ENCODE data around the gene ZNF330. TPM values are rescaled to one million over a fixed set of nuclear protein-coding genes. Genes with fewer than 3 reads are reported as not detected.

ZNF330 gene
- polyA plus RNA-seq (2013, experiment 1 of 2) = 36.3 TPM
- 35.9 TPM for polyA plus RNA-seq (2013, experiment 2 of 2)

DNA sequence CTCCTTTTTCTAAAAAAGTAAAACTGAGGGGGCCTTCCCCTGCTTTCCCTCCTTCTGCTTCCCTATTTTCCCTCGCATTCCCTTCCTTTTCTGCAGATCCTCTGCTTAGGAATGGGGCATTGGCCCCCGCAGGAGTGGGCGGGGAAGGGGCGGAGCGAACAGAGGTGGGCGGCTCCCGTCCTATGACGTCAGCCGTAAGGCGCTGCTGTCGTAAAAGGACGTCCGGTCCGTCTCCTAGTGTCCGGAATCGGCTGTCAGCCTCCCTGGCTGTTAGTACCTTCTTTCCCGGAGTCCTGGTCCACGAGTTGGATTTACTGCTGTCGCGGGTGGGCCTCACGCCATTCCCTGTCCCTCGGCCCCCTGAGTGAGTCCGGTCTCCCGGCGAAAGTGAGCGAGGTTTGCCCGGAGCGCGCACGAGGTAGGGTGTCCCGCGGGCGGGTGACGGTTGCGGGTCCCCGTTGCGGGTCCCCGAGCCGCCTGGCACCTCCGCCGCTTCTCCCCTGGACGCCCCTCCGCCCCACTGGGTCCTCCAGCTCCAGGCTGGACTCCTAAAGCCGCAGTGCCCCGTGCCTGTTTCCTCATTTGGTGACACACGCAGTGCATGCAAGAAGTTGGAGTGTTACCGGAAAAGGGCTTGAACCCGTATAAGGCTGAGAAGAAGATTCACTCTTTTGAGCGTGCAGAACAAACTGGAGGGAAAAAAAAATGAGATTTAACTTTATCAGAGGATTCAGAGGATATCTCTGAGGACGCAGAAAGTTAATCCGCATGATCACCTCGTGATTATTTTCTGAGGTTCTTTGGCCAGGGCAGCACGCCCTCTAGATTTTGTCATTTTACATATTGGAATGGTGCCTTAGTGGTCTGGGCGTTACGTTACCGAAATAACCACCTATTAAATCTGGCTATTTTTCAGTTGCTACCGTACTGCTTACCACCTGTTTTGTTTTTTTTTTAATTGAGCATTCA, at the start of gene ZNF330:
Gene ZNF330 (plus strand): TSS at position 205 of the 969 bp plus-strand sequence. CDS start 1,477 bp downstream, outside the sequence.
- Histone ChIP-seq H3K9ac (ENCODE audit: low read depth, low read length, poor library complexity) (peak within 1 kb of the TSS; percentile 94), H2BK5ac (ENCODE audit: low read length) (no peak within 1 kb of the TSS), H3K4me3 (ENCODE audit: low read length in 2 of 2) (peak within 1 kb of the TSS; percentile 61 to 86), H3K18ac (ENCODE audit: low read length) (peak within 1 kb of the TSS; percentile 55), H2AK5ac (ENCODE audit: low read depth, low read length) (no peak within 1 kb of the TSS), H2BK15ac (ENCODE audit: low read length) (no peak within 1 kb of the TSS), H3K4ac (ENCODE audit: low read length) (no peak within 1 kb of the TSS), H3K36me3 (replicated peaks in 1 of 2; ENCODE audit: control insufficient read depth in 2 of 2, insufficient read depth in 2 of 2, low read length in 2 of 2) (peaks cover 2 to 37% of the 10 kb centered on the region in 2 donors), H3K9me3 (replicated peaks in 1 of 2; ENCODE audit: control insufficient read depth in 2 of 2, insufficient read depth in 1 of 2, low read depth in 1 of 2, low read length in 2 of 2) (no peaks in the 10 kb centered on the region), H2AFZ (ENCODE audit: low read length) (peak within 1 kb of the TSS; percentile 90), H3K79me1 (ENCODE audit: low read depth, low read length) (peaks cover 4% of the 10 kb centered on the region), H4K91ac (ENCODE audit: low read depth, low read length, poor library complexity) (no peak within 1 kb of the TSS), H3K27me3 (ENCODE audit: control insufficient read depth in 3 of 3, insufficient read depth in 3 of 3, low read depth in 1 of 3, low read length in 3 of 3) (no peaks in the 10 kb centered on the region), H2BK12ac (ENCODE audit: low read length) (no peak within 1 kb of the TSS), H2BK120ac (ENCODE audit: low read depth, low read length) (no peak within 1 kb of the TSS), H3K27ac (replicated peaks; ENCODE audit: low read length) (no peak within 1 kb of the TSS), H3K23ac (ENCODE audit: low read depth, low read length, poor library complexity) (peak within 1 kb of the TSS; percentile 49), H3K4me2 (ENCODE audit: insufficient read depth, low read length, poor library complexity, severe bottlenecking) (peak within 1 kb of the TSS; percentile 43), H3K14ac (ENCODE audit: low read length) (peak within 1 kb of the TSS; percentile 14), H3K4me1 (ENCODE audit: control insufficient read depth in 2 of 2, insufficient read depth in 1 of 2, low read depth in 1 of 2, low read length in 2 of 2) (peaks cover 3 to 4% of the 10 kb centered on the region in 2 donors), H4K8ac (ENCODE audit: low read depth, low read length) (no peak within 1 kb of the TSS)
- no CpG with 5 or more reads among the region's 57 CpGs for WGBS, 2 donors (ENCODE audit: extremely low coverage in 2 of 2, insufficient read length in 2 of 2, insufficient replicate concordance in 1 of 2)
- peak; percentile 91 for DNase-seq (ENCODE audit: low spot score)

DNA sequence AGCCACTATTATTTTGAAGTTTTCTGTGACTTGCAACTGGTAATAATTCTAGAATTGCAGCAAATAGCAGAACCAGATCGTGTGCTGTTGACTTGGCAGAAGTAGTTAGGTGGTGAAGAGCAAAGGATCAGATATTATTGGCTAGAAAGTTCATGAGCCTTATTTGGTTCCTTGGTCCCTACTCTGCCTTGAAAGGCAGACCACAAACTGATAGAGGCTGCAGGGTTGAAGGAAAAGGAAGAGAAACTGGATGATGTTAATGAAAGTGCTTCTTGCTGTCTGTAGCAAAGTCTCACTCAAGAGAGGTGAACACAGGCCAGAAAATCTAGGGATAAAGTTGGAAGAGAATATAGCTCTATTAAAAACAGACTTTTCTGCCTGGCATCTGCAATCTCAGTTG, 46.2 kb upstream of the ZNF330 start:
- H4K91ac ChIP-seq (ENCODE audit: low read depth, low read length, poor library complexity) = no peak overlapping the region
- no peak overlapping the region for H2BK12ac ChIP-seq (ENCODE audit: low read length)
- H4K8ac ChIP-seq (ENCODE audit: low read depth, low read length) = no peak overlapping the region
- H3K9me3 ChIP-seq (replicated peaks in 1 of 2; ENCODE audit: control insufficient read depth in 2 of 2, insufficient read depth in 1 of 2, low read depth in 1 of 2, low read length in 2 of 2) = no peaks in the 10 kb centered on the region
- no peak overlapping the region for H3K27ac ChIP-seq (replicated peaks; ENCODE audit: low read length)
- no peak overlapping the region for H3K9ac ChIP-seq (ENCODE audit: low read depth, low read length, poor library complexity)
- H3K4me1 ChIP-seq (ENCODE audit: control insufficient read depth in 2 of 2, insufficient read depth in 1 of 2, low read depth in 1 of 2, low read length in 2 of 2) = no peaks in the 10 kb centered on the region
- H3K79me1 ChIP-seq (ENCODE audit: low read depth, low read length) = no peaks in the 10 kb centered on the region
- WGBS, 2 donors (ENCODE audit: extremely low coverage in 2 of 2, insufficient read length in 2 of 2, insufficient replicate concordance in 1 of 2) = no CpG with 5 or more reads among the region's 1 CpG
- H3K4me3 ChIP-seq (ENCODE audit: low read length in 2 of 2) = no peak overlapping the region
- H3K36me3 ChIP-seq (replicated peaks in 1 of 2; ENCODE audit: control insufficient read depth in 2 of 2, insufficient read depth in 2 of 2, low read length in 2 of 2) = no peaks in the 10 kb centered on the region
- no peak overlapping the region for H3K4me2 ChIP-seq (ENCODE audit: insufficient read depth, low read length, poor library complexity, severe bottlenecking)
- no peak overlapping the region for H3K23ac ChIP-seq (ENCODE audit: low read depth, low read length, poor library complexity)
- H3K4ac ChIP-seq (ENCODE audit: low read length) = no peak overlapping the region
- H2AK5ac ChIP-seq (ENCODE audit: low read depth, low read length) = no peak overlapping the region
- no peak overlapping the region for H2BK5ac ChIP-seq (ENCODE audit: low read length)
- H2BK120ac ChIP-seq (ENCODE audit: low read depth, low read length) = no peak overlapping the region
- no peak overlapping the region for H2BK15ac ChIP-seq (ENCODE audit: low read length)
- H2AFZ ChIP-seq (ENCODE audit: low read length) = no peak overlapping the region
- no peak overlapping the region for H3K14ac ChIP-seq (ENCODE audit: low read length)
- H3K27me3 ChIP-seq (ENCODE audit: control insufficient read depth in 3 of 3, insufficient read depth in 3 of 3, low read depth in 1 of 3, low read length in 3 of 3) = peaks cover 0 to 3% (median 0%) of the 10 kb centered on the region in 3 experiments
- no peak overlapping the region for H3K18ac ChIP-seq (ENCODE audit: low read length)
- DNase-seq (ENCODE audit: low spot score) = no peak

DNA sequence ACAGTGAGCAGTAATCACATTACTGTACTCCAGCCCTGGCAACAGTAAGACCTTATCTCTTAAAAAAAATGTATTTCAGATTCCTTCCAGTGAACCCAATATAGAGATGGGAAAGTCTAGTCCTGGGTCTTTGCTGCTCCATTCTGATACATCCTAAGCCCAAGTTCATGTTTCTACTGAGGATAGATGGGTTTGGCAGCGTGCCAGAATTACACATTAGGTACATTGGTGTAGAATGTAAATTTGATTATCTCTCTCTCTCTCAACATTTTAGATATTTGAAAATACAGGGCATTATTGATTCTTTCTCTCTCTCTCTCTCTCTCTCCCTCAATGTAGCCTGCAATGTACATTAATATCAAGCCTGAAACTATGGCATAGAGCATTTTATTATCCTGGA, 43.5 kb upstream of the ZNF330 start:
- Histone ChIP-seq H2BK5ac (ENCODE audit: low read length) (no peak overlapping the region), H3K14ac (ENCODE audit: low read length) (no peak overlapping the region), H3K27me3 (ENCODE audit: control insufficient read depth in 3 of 3, insufficient read depth in 3 of 3, low read depth in 1 of 3, low read length in 3 of 3) (no peaks in the 10 kb centered on the region), H3K9me3 (replicated peaks in 1 of 2; ENCODE audit: control insufficient read depth in 2 of 2, insufficient read depth in 1 of 2, low read depth in 1 of 2, low read length in 2 of 2) (no peaks in the 10 kb centered on the region), H2AFZ (ENCODE audit: low read length) (no peak overlapping the region), H3K4me2 (ENCODE audit: insufficient read depth, low read length, poor library complexity, severe bottlenecking) (no peak overlapping the region), H3K27ac (replicated peaks; ENCODE audit: low read length) (no peak overlapping the region), H4K91ac (ENCODE audit: low read depth, low read length, poor library complexity) (no peak overlapping the region), H3K79me1 (ENCODE audit: low read depth, low read length) (no peaks in the 10 kb centered on the region), H3K36me3 (replicated peaks in 1 of 2; ENCODE audit: control insufficient read depth in 2 of 2, insufficient read depth in 2 of 2, low read length in 2 of 2) (no peaks in the 10 kb centered on the region), H4K8ac (ENCODE audit: low read depth, low read length) (no peak overlapping the region), H2BK15ac (ENCODE audit: low read length) (no peak overlapping the region), H3K4me3 (ENCODE audit: low read length in 2 of 2) (no peak overlapping the region), H2AK5ac (ENCODE audit: low read depth, low read length) (no peak overlapping the region), H2BK120ac (ENCODE audit: low read depth, low read length) (no peak overlapping the region), H3K4me1 (ENCODE audit: control insufficient read depth in 2 of 2, insufficient read depth in 1 of 2, low read depth in 1 of 2, low read length in 2 of 2) (no peaks in the 10 kb centered on the region), H3K4ac (ENCODE audit: low read length) (no peak overlapping the region), H3K9ac (ENCODE audit: low read depth, low read length, poor library complexity) (no peak overlapping the region), H3K18ac (ENCODE audit: low read length) (no peak overlapping the region), H2BK12ac (ENCODE audit: low read length) (no peak overlapping the region), H3K23ac (ENCODE audit: low read depth, low read length, poor library complexity) (no peak overlapping the region)
- no CpG with 5 or more reads among the region's 1 CpG for WGBS, 2 donors (ENCODE audit: extremely low coverage in 2 of 2, insufficient read length in 2 of 2, insufficient replicate concordance in 1 of 2)
- no peak for DNase-seq (ENCODE audit: low spot score)

All from neuronal stem cell (in vitro differentiated cells).